Ramos (cell line): ENCODE results near the gene RASSF1.

Experiments
- in situ Hi-C: fragments of 300-500 bp; cut with MboI; formaldehyde crosslinking; loops from one replicate; pipeline ENCODE4 v1.14.3; 2022; ENCODE audit warnings: low sequenced_read_pairs; ENCODE audit not compliant: unreplicated experiment

The RASSF1 gene

GRCh38 chr3:50340448-50341329 lies at the start of gene RASSF1:
Gene RASSF1, minus strand, starts transcription at chr3:50340836. Its CDS starts 31 bp downstream, at chr3:50340805.
- in situ Hi-C loops: no loop called here

GRCh38 chr3:50389414-50389767 lies 48.8 kb upstream of the RASSF1 start:
- in situ Hi-C loops: no loop called here

GRCh38 chr3:50388720-50389413 lies 48.2 kb upstream of the RASSF1 start:
- in situ Hi-C loops: no loop called here

- in situ Hi-C loops: no loop called here
Observed at GRCh38 chr3:50388016-50388719, 47.5 kb upstream of the RASSF1 start.

GRCh38 chr3:50385754-50386153 lies 45.1 kb upstream of the RASSF1 start:
- in situ Hi-C loops: no loop called here

GRCh38 chr3:50383750-50384149 lies 43.1 kb upstream of the RASSF1 start:
- in situ Hi-C loops: no loop called here

- in situ Hi-C loops: no loop called here
Observed at GRCh38 chr3:50382722-50383121, 42.1 kb upstream of the RASSF1 start.

GRCh38 chr3:50381383-50381782 lies 40.7 kb upstream of the RASSF1 start:
- in situ Hi-C loops: no loop called here

- in situ Hi-C loops: no loop called here
Observed at GRCh38 chr3:50380405-50381085, 39.9 kb upstream of the RASSF1 start.

- in situ Hi-C loops: no loop called here
Observed at GRCh38 chr3:50378757-50379156, 38.1 kb upstream of the RASSF1 start.

GRCh38 chr3:50378024-50378423 lies 37.4 kb upstream of the RASSF1 start:
- in situ Hi-C loops: no loop called here

GRCh38 chr3:50375258-50375931 lies 34.8 kb upstream of the RASSF1 start:
- in situ Hi-C loops: no loop called here

GRCh38 chr3:50374363-50375257 lies 34.0 kb upstream of the RASSF1 start:
- in situ Hi-C loops: no loop called here

GRCh38 chr3:50373146-50374051 lies 32.8 kb upstream of the RASSF1 start:
- in situ Hi-C loops: no loop called here

GRCh38 chr3:50372349-50372748 lies 31.7 kb upstream of the RASSF1 start:
- in situ Hi-C loops: no loop called here

GRCh38 chr3:50371133-50371685 lies 30.6 kb upstream of the RASSF1 start:
- in situ Hi-C loops: no loop called here

GRCh38 chr3:50370594-50370993 lies 30.0 kb upstream of the RASSF1 start:
- in situ Hi-C loops: no loop called here
